ENCODE results near the gene CRABP2.

- TF ChIP-seq CTCF (IDR thresholded peaks at IDR 0.05 in 8 of 11, conservative IDR thresholded peaks at IDR 0.05 in 3 of 11) (no peak), POLR2AphosphoS5 (IDR thresholded peaks at IDR 0.05) (no peak), POLR2A (IDR thresholded peaks at IDR 0.05) (no peak)
These were observed 38.3 kb upstream of the CRABP2 start for GRCh38 chr1:156743367-156744302.
